GM10847 (cell line): ENCODE results near the gene LMCD1.

Source experiments
- POLR2A ChIP-seq: IDR thresholded peaks from 2 replicates; pipeline ENCODE4 v1.6.1; 2011; ENCODE audit not compliant: insufficient read length; ENCODE audit errors: extremely low read depth

Gene LMCD1

GRCh38 chr3:8555113-8555661 lies 53.6 kb downstream of the LMCD1 start:
- no peak for TF ChIP-seq POLR2A

GRCh38 chr3:8555725-8556472 lies 54.3 kb downstream of the LMCD1 start:
- no peak for TF ChIP-seq POLR2A

- TF ChIP-seq POLR2A: no peak
These were observed 54.8 kb downstream of the LMCD1 start for GRCh38 chr3:8556473-8556869.

GRCh38 chr3:8557298-8557697 lies 55.7 kb downstream of the LMCD1 start:
- TF ChIP-seq POLR2A: no peak

GRCh38 chr3:8558645-8559044 lies 57.0 kb downstream of the LMCD1 start:
- no peak for TF ChIP-seq POLR2A

GRCh38 chr3:8559351-8559750 lies 57.7 kb downstream of the LMCD1 start:
- no peak for TF ChIP-seq POLR2A

- TF ChIP-seq POLR2A: no peak
These were observed 58.9 kb downstream of the LMCD1 start for GRCh38 chr3:8560366-8561007.

GRCh38 chr3:8561370-8561769 lies 59.7 kb downstream of the LMCD1 start:
- no peak for TF ChIP-seq POLR2A

- no peak for TF ChIP-seq POLR2A
These were observed 60.5 kb downstream of the LMCD1 start for GRCh38 chr3:8562081-8562595.

GRCh38 chr3:8563146-8563545 lies 61.5 kb downstream of the LMCD1 start:
- no peak for TF ChIP-seq POLR2A

- no peak for TF ChIP-seq POLR2A
These were observed 62.0 kb downstream of the LMCD1 start for GRCh38 chr3:8563597-8563996.

- TF ChIP-seq POLR2A: no peak
These were observed 63.8 kb downstream of the LMCD1 start for GRCh38 chr3:8565376-8565775.

GRCh38 chr3:8567784-8568575 lies 66.4 kb downstream of the LMCD1 start:
- no peak for TF ChIP-seq POLR2A

- TF ChIP-seq POLR2A: no peak
These were observed 69.6 kb downstream of the LMCD1 start for GRCh38 chr3:8571256-8571655.

- TF ChIP-seq POLR2A: no peak
These were observed 71.8 kb downstream of the LMCD1 start for GRCh38 chr3:8573342-8573926.
